HG03280 (cell line): ENCODE results near the gene LRG1.
"Not testable (repeated sequence)": the region's sequence is repeated elsewhere in the genome, so short reads cannot be mapped to it uniquely, and the experiment has no call there.

Source experiments
- ATAC-seq: cut with Tn5 transposase; IDR thresholded peaks from one replicate; pipeline ENCODE4 v1.9.1; 2021; ENCODE audit warnings: mild to moderate bottlenecking, moderate library complexity; ENCODE audit not compliant: unreplicated experiment

The LRG1 gene

GRCh38 chr19:4576016-4576933 lies 36.4 kb upstream of the LRG1 start:
- no peak for ATAC-seq

GRCh38 chr19:4575267-4576015 lies 35.6 kb upstream of the LRG1 start:
- no peak for ATAC-seq

- no peak for ATAC-seq
Observed at GRCh38 chr19:4573682-4574081, 33.8 kb upstream of the LRG1 start.

- ATAC-seq, result no peak
Observed at GRCh38 chr19:4571305-4571917, 31.6 kb upstream of the LRG1 start.

GRCh38 chr19:4570916-4571304 lies 31.1 kb upstream of the LRG1 start:
- no peak for ATAC-seq

GRCh38 chr19:4570402-4570801 lies 30.6 kb upstream of the LRG1 start:
- no peak for ATAC-seq

GRCh38 chr19:4568886-4569285 lies 29.1 kb upstream of the LRG1 start:
- ATAC-seq, result no peak

GRCh38 chr19:4567584-4568071 lies 27.8 kb upstream of the LRG1 start:
- no peak for ATAC-seq

- ATAC-seq, result no peak
Observed at GRCh38 chr19:4566402-4567051, 26.7 kb upstream of the LRG1 start.

- ATAC-seq, result not testable (repeated sequence)
Observed at GRCh38 chr19:4563562-4563961, 23.7 kb upstream of the LRG1 start.

GRCh38 chr19:4562085-4562484 lies 22.2 kb upstream of the LRG1 start:
- not testable (repeated sequence) for ATAC-seq

GRCh38 chr19:4559569-4559968 lies 19.7 kb upstream of the LRG1 start, which contains the start of gene SEMA6B:
SEMA6B (minus strand) TSS chr19:4559684; CDS start chr19:4558457, 1,227 bp downstream.
- no peak for ATAC-seq

- ATAC-seq, result no peak
Observed at GRCh38 chr19:4557971-4558941, 18.4 kb upstream of the LRG1 start.

- ATAC-seq, result no peak
Observed at GRCh38 chr19:4557144-4557970, 17.5 kb upstream of the LRG1 start.

GRCh38 chr19:4556597-4557127 lies 16.8 kb upstream of the LRG1 start:
- no peak for ATAC-seq

- no peak for ATAC-seq
Observed at GRCh38 chr19:4555657-4556561, 16.1 kb upstream of the LRG1 start.

- ATAC-seq, result no peak
Observed at GRCh38 chr19:4554717-4555116, 14.9 kb upstream of the LRG1 start.
